Activated T-helper 1 cell treated with anti-CD3 and anti-CD28 coated beads, Interleukin-12 subunit alpha, Interleukin-12 subunit beta, Interleukin-2, Interleukin-4 antibody, amounts not matched to agents 30 ng/mL and 10 ng/mL and 1 ng/mL, durations not matched to agents 14 hours and 24 hours and 36 hours (primary cell): ENCODE results near the gene CIAO3. TPM values are rescaled to one million over a fixed set of nuclear protein-coding genes. Genes with fewer than 3 reads are reported as not detected.

Experiments
- DNase-seq: peaks from one replicate; pipeline ENCODE4 v3.0.0; 2021; ENCODE audit warnings: low spot score
- H3K27ac Mint-ChIP-seq: one replicate; pipeline ENCODE4 v1.8.0; 2021; ENCODE audit warnings: mild to moderate bottlenecking, mixed read lengths
- H3K27me3 Mint-ChIP-seq: one replicate; pipeline ENCODE4 v1.8.0; 2022; ENCODE audit warnings: mild to moderate bottlenecking, moderate library complexity, mixed read lengths; ENCODE audit not compliant: insufficient read depth
- H3K36me3 Mint-ChIP-seq: one replicate; pipeline ENCODE4 v1.8.0; 2021; ENCODE audit warnings: low read depth, mixed read lengths
- H3K4me1 Mint-ChIP-seq: one replicate; pipeline ENCODE4 v1.8.0; 2021; ENCODE audit warnings: low read depth, mixed read lengths
- H3K4me3 Mint-ChIP-seq: one replicate; pipeline ENCODE4 v1.8.0; 2021; ENCODE audit warnings: mild to moderate bottlenecking, moderate library complexity, mixed read lengths
- H3K9me3 Mint-ChIP-seq: one replicate; pipeline ENCODE4 v1.8.0; 2021; ENCODE audit warnings: mixed read lengths
- intact Hi-C: fragments of 100-400 bp; cut with micrococcal nuclease; formaldehyde crosslinking; loops from one replicate; pipeline ENCODE4 v1.15.1; 2024
- total RNA-seq: library from RNA; stranded (reverse); gene quantifications from 2 replicates; pipeline ENCODE4 v1.2.3, GENCODE V29; 2022

CIAO3 gene
- total RNA-seq, 1 donor from 2014 or later, result 43.1 TPM

DNA sequence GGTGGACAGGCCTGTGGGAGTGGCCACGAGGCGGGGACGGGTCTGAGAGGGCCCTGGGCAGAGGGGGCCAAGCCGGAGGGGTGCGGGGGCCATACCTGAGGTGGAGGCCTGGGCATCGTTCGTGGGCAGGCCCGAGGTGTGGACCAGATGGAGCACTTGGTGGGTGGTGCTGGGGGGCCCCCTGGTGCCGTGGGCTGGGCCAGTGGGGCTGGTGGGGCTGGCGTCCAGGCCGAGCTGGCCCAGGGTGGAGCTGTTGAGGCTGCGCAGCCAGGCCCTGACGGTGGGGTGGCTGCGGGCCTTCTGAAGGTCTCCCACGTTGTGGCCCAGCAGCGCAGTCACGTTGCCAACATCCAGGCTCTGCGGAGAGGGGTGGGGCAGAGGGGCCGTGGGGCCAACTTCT is 29.1 kb upstream of the CIAO3 start:
- Mint-ChIP-seq H3K4me1 (no peaks in the 10 kb centered on the region), H3K36me3 (no peaks in the 10 kb centered on the region), H3K27me3 (no peaks in the 10 kb centered on the region), H3K9me3 (no peaks in the 10 kb centered on the region), H3K4me3 (no peak overlapping the region), H3K27ac (no peak overlapping the region)
- DNase-seq, result no peak
- intact Hi-C loops, result no loop called here

DNA sequence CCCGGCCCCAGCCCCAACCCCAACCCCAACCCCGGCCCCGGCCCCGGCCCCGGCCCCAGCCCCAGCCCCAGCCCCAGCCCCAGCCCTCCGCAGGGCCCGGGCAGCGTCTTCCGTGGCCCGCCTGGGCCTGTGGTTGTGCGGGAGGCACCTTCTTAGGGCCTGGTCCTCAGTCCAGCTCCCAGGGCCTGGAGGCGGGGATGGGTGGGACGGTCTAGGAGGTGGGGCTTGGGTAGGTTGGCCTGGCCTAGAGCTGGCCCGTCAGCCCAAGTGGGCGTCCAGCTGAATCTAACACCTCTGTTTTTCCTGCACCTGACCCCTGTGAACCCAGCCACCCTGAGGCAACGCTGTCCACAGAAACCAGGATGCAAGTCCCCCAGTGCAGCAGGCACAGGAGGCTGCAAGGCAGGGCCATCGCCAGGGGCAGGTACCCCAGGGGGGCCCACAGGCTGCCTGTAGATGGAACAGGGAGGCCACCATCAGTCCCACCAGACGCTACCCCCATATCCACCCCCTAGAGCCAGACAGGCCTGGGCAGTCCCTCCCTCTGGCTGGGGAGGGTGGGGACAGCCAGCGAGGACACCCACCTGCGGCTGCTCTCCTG is 28.5 kb upstream of the CIAO3 start:
- Mint-ChIP-seq H3K27ac (no peak overlapping the region), H3K4me1 (no peaks in the 10 kb centered on the region), H3K4me3 (no peak overlapping the region), H3K27me3 (no peaks in the 10 kb centered on the region), H3K36me3 (no peaks in the 10 kb centered on the region), H3K9me3 (no peaks in the 10 kb centered on the region)
- intact Hi-C loops, result no loop called here
- DNase-seq, result no peak

DNA sequence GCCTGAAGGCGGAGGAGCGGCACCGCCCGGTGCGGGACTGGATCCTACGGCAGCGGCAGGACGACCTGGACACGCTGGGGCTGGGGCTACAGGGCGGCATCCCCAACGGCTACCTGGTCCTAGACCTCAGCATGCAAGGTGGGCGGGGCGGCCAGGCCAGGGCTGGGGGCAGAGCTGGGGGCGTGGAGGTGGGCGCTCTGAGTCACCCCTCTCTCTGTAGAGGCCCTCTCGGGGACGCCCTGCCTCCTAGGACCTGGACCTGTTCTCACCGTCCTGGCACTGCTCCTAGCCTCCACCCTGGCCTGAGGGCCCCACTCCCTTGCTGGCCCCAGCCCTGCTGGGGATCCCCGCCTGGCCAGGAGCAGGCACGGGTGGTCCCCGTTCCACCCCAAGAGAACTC is 27.6 kb upstream of the CIAO3 start:
- Mint-ChIP-seq H3K36me3 (no peaks in the 10 kb centered on the region), H3K9me3 (no peaks in the 10 kb centered on the region), H3K27me3 (no peaks in the 10 kb centered on the region), H3K27ac (no peak overlapping the region), H3K4me1 (no peaks in the 10 kb centered on the region), H3K4me3 (no peak overlapping the region)
- DNase-seq, result no peak
- intact Hi-C loops, result no loop called here

DNA sequence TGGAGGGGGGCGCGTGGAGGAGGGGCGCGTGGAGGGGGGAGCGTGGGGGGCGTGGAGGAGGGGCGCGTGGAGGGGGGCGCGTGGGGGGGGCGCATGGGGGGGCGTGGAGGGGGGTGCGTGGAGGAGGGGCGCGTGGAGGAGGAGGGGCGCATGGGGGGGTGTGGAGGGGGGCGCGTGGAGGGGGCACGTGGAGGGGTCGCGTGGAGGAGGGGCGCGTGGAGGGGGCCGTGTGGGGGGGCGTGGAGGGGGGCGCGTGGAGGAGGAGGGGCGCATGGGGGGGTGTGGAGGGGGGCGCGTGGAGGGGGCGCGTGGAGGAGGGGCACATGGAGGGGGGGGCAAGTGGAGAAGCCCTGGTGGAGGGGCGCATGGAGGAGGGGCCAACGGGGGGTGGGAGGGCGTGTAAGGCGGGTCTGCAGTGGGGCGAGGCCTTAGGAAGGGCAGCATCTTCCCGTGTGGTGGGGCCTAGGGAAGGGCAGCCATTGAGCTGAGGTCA is 27.0 kb upstream of the CIAO3 start:
- no peaks in the 10 kb centered on the region for H3K36me3 Mint-ChIP-seq
- no peak overlapping the region for H3K4me3 Mint-ChIP-seq
- intact Hi-C loops, result no loop called here
- no peaks in the 10 kb centered on the region for H3K27me3 Mint-ChIP-seq
- DNase-seq, result no peak
- H3K9me3 Mint-ChIP-seq, result no peaks in the 10 kb centered on the region
- no peak overlapping the region for H3K27ac Mint-ChIP-seq
- H3K4me1 Mint-ChIP-seq, result no peaks in the 10 kb centered on the region

DNA sequence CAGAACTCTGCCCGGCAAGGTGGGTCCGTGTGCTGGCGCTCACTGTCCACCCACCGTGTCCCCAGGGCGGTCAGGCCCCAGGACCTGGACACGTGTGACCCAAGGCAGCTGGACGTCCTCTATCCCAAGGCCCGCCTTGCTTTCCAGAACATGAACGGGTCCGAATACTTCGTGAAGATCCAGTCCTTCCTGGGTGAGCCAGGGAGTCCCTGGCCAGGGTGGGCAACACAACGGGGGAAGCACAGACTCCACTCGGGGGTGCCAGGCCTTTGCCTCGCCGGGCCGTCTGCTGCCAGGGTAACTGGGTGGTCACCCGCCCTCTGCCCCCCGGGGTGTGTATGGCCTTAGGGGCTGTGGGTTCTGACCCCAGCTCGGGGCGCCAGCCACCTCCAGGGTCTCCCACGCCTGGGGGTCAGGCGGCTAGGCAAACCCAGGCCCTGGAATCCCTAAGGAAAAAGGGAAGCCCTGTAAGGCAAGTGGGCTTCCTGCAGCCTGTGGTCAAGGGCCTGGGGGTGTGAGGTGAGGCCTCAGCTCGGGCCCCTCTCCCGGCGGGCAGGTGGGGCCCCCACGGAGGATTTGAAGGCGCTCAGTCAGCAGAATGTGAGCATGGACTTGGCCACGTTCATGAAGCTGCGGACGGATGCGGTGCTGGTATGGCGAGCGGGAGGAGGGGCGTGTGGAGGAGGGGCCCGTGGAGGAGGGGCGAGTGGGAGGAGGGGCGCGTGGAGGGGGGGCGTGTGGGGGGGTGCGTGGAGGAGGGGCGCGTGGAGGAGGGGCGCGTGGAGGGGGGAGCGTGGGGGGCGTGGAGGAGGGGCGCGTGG is 26.2 kb upstream of the CIAO3 start:
- no peaks in the 10 kb centered on the region for H3K27me3 Mint-ChIP-seq
- no peaks in the 10 kb centered on the region for H3K9me3 Mint-ChIP-seq
- H3K4me1 Mint-ChIP-seq, result no peaks in the 10 kb centered on the region
- H3K36me3 Mint-ChIP-seq, result no peaks in the 10 kb centered on the region
- no peak for DNase-seq
- intact Hi-C loops, result no loop called here
- H3K27ac Mint-ChIP-seq, result no peak overlapping the region
- H3K4me3 Mint-ChIP-seq, result no peak overlapping the region

DNA sequence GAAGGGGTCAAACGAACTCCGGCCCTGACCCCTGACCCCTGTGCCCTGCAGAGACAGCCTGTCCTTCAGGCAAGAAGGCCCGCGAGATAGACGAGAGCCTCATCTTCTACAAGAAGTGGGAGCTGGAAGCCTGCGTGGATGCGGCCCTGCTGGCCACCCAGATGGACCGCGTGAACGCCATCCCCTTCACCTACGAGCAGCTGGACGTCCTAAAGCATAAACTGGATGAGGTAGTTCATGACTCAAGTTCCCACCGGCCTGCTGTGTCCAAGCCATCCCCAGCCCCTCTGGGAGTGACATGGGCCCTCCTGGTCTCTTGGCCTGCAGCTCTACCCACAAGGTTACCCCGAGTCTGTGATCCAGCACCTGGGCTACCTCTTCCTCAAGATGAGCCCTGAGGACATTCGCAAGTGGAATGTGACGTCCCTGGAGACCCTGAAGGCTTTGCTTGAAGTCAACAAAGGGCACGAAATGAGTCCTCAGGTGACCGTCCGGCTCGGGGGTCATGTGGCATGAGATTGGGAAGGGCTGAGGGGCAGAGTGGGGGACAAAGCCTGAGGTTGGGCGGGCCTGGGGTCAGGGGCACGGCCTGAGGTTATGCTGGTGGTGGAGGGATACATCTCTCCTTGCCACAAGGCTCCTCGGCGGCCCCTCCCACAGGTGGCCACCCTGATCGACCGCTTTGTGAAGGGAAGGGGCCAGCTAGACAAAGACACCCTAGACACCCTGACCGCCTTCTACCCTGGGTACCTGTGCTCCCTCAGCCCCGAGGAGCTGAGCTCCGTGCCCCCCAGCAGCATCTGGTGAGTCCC is 25.4 kb upstream of the CIAO3 start:
- intact Hi-C loops, result no loop called here
- H3K27me3 Mint-ChIP-seq, result no peaks in the 10 kb centered on the region
- no peak for DNase-seq
- no peaks in the 10 kb centered on the region for H3K4me1 Mint-ChIP-seq
- no peak overlapping the region for H3K27ac Mint-ChIP-seq
- H3K9me3 Mint-ChIP-seq, result no peaks in the 10 kb centered on the region
- no peak overlapping the region for H3K4me3 Mint-ChIP-seq
- no peaks in the 10 kb centered on the region for H3K36me3 Mint-ChIP-seq

DNA sequence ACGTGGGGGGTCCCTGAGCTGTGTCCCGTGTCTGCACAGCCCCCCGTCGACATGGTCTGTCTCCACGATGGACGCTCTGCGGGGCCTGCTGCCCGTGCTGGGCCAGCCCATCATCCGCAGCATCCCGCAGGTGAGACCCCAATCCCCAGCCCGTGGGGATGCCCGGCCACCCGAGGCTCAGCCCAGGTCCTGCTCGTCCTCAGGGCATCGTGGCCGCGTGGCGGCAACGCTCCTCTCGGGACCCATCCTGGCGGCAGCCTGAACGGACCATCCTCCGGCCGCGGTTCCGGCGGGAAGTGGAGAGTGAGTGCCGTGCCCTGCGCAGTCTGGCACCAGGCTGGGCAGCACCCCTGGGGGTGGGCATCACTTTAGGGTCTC is 24.7 kb upstream of the CIAO3 start:
- Mint-ChIP-seq H3K4me1 (no peaks in the 10 kb centered on the region), H3K4me3 (no peak overlapping the region), H3K27me3 (no peaks in the 10 kb centered on the region), H3K36me3 (no peaks in the 10 kb centered on the region), H3K27ac (no peak overlapping the region), H3K9me3 (no peaks in the 10 kb centered on the region)
- intact Hi-C loops, result no loop called here
- DNase-seq, result no peak

DNA sequence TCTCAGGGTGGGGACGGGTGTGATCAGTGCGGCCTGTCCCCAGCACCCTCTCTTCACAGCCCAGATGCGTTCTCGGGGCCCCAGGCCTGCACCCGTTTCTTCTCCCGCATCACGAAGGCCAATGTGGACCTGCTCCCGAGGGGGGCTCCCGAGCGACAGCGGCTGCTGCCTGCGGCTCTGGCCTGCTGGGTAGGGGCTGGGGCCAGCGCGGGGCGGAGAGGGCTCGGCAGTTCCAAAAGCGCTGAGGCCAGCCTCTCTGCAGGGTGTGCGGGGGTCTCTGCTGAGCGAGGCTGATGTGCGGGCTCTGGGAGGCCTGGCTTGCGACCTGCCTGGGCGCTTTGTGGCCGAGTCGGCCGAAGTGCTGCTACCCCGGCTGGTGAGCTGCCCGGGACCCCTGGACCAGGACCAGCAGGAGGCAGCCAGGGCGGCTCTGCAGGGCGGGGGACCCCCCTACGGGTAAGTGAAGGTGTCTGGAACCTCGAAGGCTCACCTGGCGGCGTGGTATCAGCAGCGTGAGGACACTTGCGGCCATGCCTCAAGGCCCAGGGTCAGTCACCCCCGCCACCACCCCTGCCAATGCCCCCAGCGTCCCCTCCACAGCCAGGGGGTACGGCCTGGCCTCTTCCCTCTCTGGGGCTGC is 24.2 kb upstream of the CIAO3 start:
- Mint-ChIP-seq H3K36me3 (no peaks in the 10 kb centered on the region), H3K9me3 (no peaks in the 10 kb centered on the region), H3K27ac (no peak overlapping the region), H3K4me1 (no peaks in the 10 kb centered on the region), H3K4me3 (no peak overlapping the region), H3K27me3 (no peaks in the 10 kb centered on the region)
- intact Hi-C loops, result no loop called here
- DNase-seq, result no peak

DNA sequence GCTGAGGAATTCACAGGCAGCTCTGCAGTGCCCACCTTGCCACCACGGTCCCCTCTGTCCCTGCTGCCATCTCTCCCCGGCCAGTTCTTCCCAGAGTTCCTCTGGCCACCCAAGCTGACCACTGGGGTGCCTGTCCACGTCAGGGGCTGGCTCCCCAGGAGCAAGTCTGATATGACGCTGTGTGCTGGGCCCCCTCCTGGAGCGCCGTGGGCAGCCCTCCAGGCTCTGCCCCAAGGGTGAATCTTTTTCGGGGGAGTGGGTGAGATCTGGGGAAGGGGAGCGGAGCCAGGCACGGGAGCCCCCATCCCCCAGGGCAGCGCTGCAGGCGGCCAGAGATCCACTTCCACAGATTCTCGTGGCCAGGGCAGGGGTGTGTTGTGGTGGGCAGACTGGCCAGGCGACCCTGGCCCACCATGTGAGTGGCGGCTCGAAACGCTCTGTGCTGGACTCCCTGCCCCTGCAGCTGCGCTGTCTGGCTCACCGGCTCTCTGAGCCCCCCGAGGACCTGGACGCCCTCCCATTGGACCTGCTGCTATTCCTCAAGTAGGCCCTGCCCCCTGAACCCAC is 23.5 kb upstream of the CIAO3 start:
- no peaks in the 10 kb centered on the region for H3K9me3 Mint-ChIP-seq
- H3K27ac Mint-ChIP-seq, result no peak overlapping the region
- H3K27me3 Mint-ChIP-seq, result no peaks in the 10 kb centered on the region
- H3K4me3 Mint-ChIP-seq, result no peak overlapping the region
- no peaks in the 10 kb centered on the region for H3K4me1 Mint-ChIP-seq
- intact Hi-C loops, result no loop called here
- no peaks in the 10 kb centered on the region for H3K36me3 Mint-ChIP-seq
- DNase-seq, result no peak

DNA sequence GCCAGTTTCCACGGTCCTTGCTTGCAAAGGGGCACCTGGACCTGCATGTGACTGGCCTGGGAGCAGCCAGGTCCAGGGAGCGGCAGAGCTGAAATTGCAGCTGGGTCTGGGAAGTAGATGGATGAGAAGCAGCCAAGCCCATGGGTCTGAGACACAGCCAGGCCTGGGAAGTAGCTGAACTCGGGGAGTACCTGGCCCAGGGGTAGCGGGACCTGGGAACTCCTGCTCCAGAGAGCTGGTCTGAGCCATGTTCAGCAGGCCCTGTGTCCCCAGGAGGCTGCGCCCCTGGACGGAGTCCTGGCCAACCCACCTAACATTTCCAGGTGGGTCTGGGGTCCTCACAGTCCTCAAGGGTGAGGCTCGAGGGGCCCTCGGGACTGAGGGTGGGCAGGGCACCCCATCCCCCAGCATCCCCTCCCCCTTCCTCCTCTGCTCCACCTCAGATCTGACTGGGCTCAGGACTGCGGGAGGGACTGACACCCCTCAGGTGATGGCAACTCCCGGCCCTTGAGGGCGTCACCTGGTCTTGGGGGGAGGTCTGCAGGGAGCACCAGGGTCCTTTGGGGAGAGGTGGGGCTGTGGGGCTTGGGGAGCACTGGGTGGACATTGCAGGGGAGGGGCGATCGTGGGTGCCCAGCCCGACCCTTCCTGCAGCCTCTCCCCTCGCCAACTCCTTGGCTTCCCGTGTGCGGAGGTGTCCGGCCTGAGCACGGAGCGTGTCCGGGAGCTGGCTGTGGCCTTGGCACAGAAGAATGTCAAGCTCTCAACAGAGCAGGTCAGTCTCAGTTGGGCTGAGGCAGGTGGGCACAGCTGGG is 22.8 kb upstream of the CIAO3 start:
- H3K27ac Mint-ChIP-seq, result no peak overlapping the region
- H3K36me3 Mint-ChIP-seq, result no peaks in the 10 kb centered on the region
- DNase-seq, result no peak
- H3K4me3 Mint-ChIP-seq, result no peak overlapping the region
- H3K27me3 Mint-ChIP-seq, result no peaks in the 10 kb centered on the region
- intact Hi-C loops, result no loop called here
- no peaks in the 10 kb centered on the region for H3K4me1 Mint-ChIP-seq
- no peaks in the 10 kb centered on the region for H3K9me3 Mint-ChIP-seq

DNA sequence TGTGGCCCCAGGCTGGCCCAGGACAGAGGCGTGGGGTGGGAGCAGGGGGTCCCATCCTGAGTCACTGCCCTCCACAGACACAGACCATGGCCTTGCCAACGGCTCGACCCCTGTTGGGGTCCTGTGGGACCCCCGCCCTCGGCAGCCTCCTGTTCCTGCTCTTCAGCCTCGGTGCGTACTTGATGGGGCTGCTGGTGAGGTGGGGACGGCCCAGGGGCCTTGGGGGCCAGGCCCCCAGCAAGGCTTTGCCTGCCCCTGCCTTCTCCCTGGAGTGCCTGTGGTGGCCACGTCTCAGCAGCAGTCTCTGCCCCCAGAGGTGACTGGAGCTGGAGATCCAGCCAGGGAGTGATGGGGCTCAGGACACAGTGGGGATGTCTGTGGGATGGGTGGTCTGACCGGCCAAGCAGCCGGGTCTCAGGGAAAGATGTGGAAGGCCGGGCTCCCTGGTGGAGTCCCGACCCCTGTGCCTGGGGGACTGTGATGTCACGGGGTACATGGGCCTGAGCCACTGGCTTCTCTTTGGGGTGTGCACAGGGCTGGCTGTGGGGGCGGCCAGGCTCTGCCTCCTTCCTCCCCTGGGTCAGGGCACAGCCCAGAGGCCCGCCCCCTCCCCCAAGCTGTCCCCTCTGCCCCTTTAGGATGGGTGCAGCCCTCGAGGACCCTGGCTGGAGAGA is 21.9 kb upstream of the CIAO3 start:
- DNase-seq, result no peak
- H3K4me1 Mint-ChIP-seq, result no peaks in the 10 kb centered on the region
- intact Hi-C loops, result no loop called here
- peaks cover 2% of the 10 kb centered on the region for H3K27me3 Mint-ChIP-seq
- no peak overlapping the region for H3K4me3 Mint-ChIP-seq
- H3K9me3 Mint-ChIP-seq, result no peaks in the 10 kb centered on the region
- H3K36me3 Mint-ChIP-seq, result no peaks in the 10 kb centered on the region
- H3K27ac Mint-ChIP-seq, result no peak overlapping the region
